Measurements from ENCODE around the gene PKDCC. TPM values are rescaled to one million over a fixed set of nuclear protein-coding genes. Genes with fewer than 3 reads are reported as not detected.

Gene PKDCC
- total and polyA plus RNA-seq, 4 donors: 73.6 to 131 (median 103) TPM

- no peak for ATAC-seq (ENCODE audit: insufficient read depth, low FRiP score)
- no peaks in the 10 kb centered on the region for H3K9me3 ChIP-seq (ENCODE audit: control insufficient read depth in 4 of 4, insufficient read depth in 3 of 4, low read length in 3 of 4)
- DNase-seq: no peak
- H3K4me1 ChIP-seq (ENCODE audit: control insufficient read depth in 5 of 5, insufficient read depth in 5 of 5, low read length in 5 of 5): peaks cover 0 to 1% (median 0%) of the 10 kb centered on the region in 5 donors
- no peak overlapping the region for H3K9ac ChIP-seq (ENCODE audit: insufficient read depth in 1 of 2, low read length in 2 of 2)
- no peak for TF ChIP-seq CTCF (IDR thresholded peaks at IDR 0.05; ENCODE audit: control extremely low read depth, extremely low read depth)
- no peaks in the 10 kb centered on the region for H3K36me3 ChIP-seq (ENCODE audit: control insufficient read depth in 4 of 4, insufficient read depth in 4 of 4, low read length in 4 of 4)
- H3K27ac ChIP-seq (ENCODE audit: low read depth in 1 of 2, low read length in 1 of 2): no peak overlapping the region
- H3K4me3 ChIP-seq: no peak overlapping the region
- no peaks in the 10 kb centered on the region for H3K27me3 ChIP-seq (ENCODE audit: control insufficient read depth in 3 of 3, insufficient read depth in 3 of 3, low read length in 2 of 3)
- WGBS, 2 donors: 91 to 95% methylated on average over 7 of the region's 7 CpGs
These were observed 40.3 kb upstream of the PKDCC start for GRCh38 chr2:42007551-42007950.

GRCh38 chr2:42008241-42008921, 39.4 kb upstream of the PKDCC start:
- Histone ChIP-seq H3K4me1 (ENCODE audit: control insufficient read depth in 5 of 5, insufficient read depth in 5 of 5, low read length in 5 of 5) (peaks cover 0 to 1% (median 0%) of the 10 kb centered on the region in 5 donors), H3K4me3 (no peak overlapping the region), H3K27ac (ENCODE audit: low read depth in 1 of 2, low read length in 1 of 2) (no peak overlapping the region), H3K36me3 (ENCODE audit: control insufficient read depth in 4 of 4, insufficient read depth in 4 of 4, low read length in 4 of 4) (no peaks in the 10 kb centered on the region), H3K9me3 (ENCODE audit: control insufficient read depth in 4 of 4, insufficient read depth in 3 of 4, low read length in 3 of 4) (no peaks in the 10 kb centered on the region), H3K9ac (ENCODE audit: insufficient read depth in 1 of 2, low read length in 2 of 2) (no peak overlapping the region), H3K27me3 (ENCODE audit: control insufficient read depth in 3 of 3, insufficient read depth in 3 of 3, low read length in 2 of 3) (no peaks in the 10 kb centered on the region)
- no peak for TF ChIP-seq CTCF (IDR thresholded peaks at IDR 0.05; ENCODE audit: control extremely low read depth, extremely low read depth)
- DNase-seq (peak in 1 of 3 donors; percentile 22), ATAC-seq (ENCODE audit: insufficient read depth, low FRiP score) (no peak)
- 81 to 84% methylated on average over 10 of the region's 10 CpGs for WGBS, 2 donors

GRCh38 chr2:42009657-42010580, 37.9 kb upstream of the PKDCC start:
- WGBS, 2 donors: 81 to 83% methylated on average over 10 of the region's 10 CpGs
- DNase-seq: no peak

More at GRCh38 chr2:42009657-42010580, 37.9 kb upstream of the PKDCC start:
- Histone ChIP-seq H3K9ac (ENCODE audit: insufficient read depth in 1 of 2, low read length in 2 of 2) (no peak overlapping the region), H3K4me3 (no peak overlapping the region), H3K9me3 (ENCODE audit: control insufficient read depth in 4 of 4, insufficient read depth in 3 of 4, low read length in 3 of 4) (no peaks in the 10 kb centered on the region), H3K36me3 (ENCODE audit: control insufficient read depth in 4 of 4, insufficient read depth in 4 of 4, low read length in 4 of 4) (no peaks in the 10 kb centered on the region), H3K4me1 (ENCODE audit: control insufficient read depth in 5 of 5, insufficient read depth in 5 of 5, low read length in 5 of 5) (peaks cover 0 to 1% (median 0%) of the 10 kb centered on the region in 5 donors), H3K27ac (ENCODE audit: low read depth in 1 of 2, low read length in 1 of 2) (no peak overlapping the region), H3K27me3 (ENCODE audit: control insufficient read depth in 3 of 3, insufficient read depth in 3 of 3, low read length in 2 of 3) (no peaks in the 10 kb centered on the region)
- ATAC-seq (ENCODE audit: insufficient read depth, low FRiP score): no peak
- no peak for TF ChIP-seq CTCF (IDR thresholded peaks at IDR 0.05; ENCODE audit: control extremely low read depth, extremely low read depth)
